OCI-LY1 (cell line): Measurements from ENCODE around the gene LINS1.

Experiments
- CTCF ChIP-seq: fragments of 200-600 bp; sonication (generic), shearing (Covaris generic); IDR thresholded peaks from 2 replicates; pipeline ENCODE4 v1.5.1; 2017; ENCODE audit warnings: mild to moderate bottlenecking, antibody characterized with exemption, low read length, moderate library complexity, mixed read lengths
- EZH2 ChIP-seq: fragments of 200-600 bp; sonication (generic), shearing (Covaris generic); IDR thresholded peaks from 2 replicates; pipeline ENCODE4 v1.8.0; 2017; ENCODE audit warnings: borderline replicate concordance, mixed run types, mild to moderate bottlenecking, antibody characterized with exemption, low read length, moderate library complexity, mixed read lengths

GRCh38 chr15:100593431-100593830, 8.6 kb downstream of the LINS1 start:
- TF ChIP-seq CTCF: no peak
- TF ChIP-seq EZH2: no peak
